Measurements from ENCODE around the gene MSRB3.

DNA sequence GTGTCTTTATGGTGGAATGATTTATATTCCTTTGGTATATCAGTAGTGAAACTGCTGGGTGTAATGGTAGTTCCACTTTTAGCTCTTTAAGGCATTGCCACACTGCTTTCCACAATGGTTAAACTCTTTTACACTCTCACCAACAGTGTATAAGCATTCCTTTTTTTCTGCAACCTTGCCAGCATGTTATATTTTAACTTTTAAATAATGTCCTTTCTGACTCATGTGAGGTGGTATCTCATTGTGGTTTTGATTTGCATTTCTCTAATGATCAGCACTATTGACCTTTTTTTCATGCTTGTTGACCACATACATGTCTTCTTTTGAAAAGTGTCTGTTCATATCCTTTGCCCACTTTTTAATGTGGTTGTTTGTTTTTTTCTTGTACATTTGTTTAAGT is 142.5 kb downstream of the MSRB3 start:
- no peak for TF ChIP-seq POLR2A (IDR thresholded peaks at IDR 0.05)
- TF ChIP-seq, protein P1, sequence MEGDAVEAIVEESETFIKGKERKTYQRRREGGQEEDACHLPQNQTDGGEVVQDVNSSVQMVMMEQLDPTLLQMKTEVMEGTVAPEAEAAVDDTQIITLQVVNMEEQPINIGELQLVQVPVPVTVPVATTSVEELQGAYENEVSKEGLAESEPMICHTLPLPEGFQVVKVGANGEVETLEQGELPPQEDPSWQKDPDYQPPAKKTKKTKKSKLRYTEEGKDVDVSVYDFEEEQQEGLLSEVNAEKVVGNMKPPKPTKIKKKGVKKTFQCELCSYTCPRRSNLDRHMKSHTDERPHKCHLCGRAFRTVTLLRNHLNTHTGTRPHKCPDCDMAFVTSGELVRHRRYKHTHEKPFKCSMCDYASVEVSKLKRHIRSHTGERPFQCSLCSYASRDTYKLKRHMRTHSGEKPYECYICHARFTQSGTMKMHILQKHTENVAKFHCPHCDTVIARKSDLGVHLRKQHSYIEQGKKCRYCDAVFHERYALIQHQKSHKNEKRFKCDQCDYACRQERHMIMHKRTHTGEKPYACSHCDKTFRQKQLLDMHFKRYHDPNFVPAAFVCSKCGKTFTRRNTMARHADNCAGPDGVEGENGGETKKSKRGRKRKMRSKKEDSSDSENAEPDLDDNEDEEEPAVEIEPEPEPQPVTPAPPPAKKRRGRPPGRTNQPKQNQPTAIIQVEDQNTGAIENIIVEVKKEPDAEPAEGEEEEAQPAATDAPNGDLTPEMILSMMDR (IDR thresholded peaks at IDR 0.05), result no peak

Measured in esophagus squamous epithelium (tissue), 4 donors.